IPS-18a (cell line): ENCODE data around the gene GLT1D1.

ENCODE experiments used
- H3K27ac ChIP-seq: one replicate; pipeline ENCODE4 v1.5.1; 2013; ENCODE audit warnings: low read length
- H3K27me3 ChIP-seq: one replicate; pipeline ENCODE4 v1.6.1; 2013; ENCODE audit warnings: mild to moderate bottlenecking, low read length; ENCODE audit not compliant: control insufficient read depth, insufficient read depth
- H3K36me3 ChIP-seq: one replicate; pipeline ENCODE4 v1.6.1; 2013; ENCODE audit warnings: low read depth, low read length; ENCODE audit not compliant: control insufficient read depth
- H3K4me1 ChIP-seq: one replicate; pipeline ENCODE4 v1.6.1; 2013; ENCODE audit warnings: low read depth, low read length; ENCODE audit not compliant: control insufficient read depth
- H3K4me3 ChIP-seq: one replicate; pipeline ENCODE4 v1.5.1; 2013; ENCODE audit warnings: low read length
- H3K9ac ChIP-seq: one replicate; pipeline ENCODE4 v1.6.1; 2013; ENCODE audit warnings: mild to moderate bottlenecking, low read length, moderate library complexity
- H3K9me3 ChIP-seq: one replicate; pipeline ENCODE4 v1.6.1; 2013; ENCODE audit warnings: low read depth, low read length; ENCODE audit not compliant: control insufficient read depth

Gene GLT1D1

DNA sequence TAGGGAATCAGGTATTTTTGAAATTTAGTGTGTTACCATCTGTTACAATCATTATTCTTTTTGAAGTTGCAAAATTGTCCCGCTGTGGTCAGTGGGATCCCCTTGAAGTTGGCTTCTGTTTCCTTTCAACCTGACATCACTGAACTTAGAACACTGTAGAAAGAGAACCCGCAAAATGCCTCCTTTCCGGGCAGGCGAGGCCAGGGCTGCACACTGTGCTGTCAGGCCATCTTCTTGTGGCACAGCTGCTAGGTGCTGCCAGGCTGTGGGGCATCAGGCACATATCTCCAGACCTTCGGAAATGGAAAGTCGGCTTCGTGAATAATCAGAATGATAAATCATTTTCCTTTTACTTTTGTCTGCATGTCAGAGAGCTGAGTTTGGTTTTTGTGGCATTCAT is 103.5 kb downstream of the GLT1D1 start:
- Histone ChIP-seq H3K9ac (no peak overlapping the region), H3K9me3 (peaks cover 20% of the 10 kb centered on the region)

GRCh38 chr12:128959901-128960300 is 106.6 kb downstream of the GLT1D1 start:
- Histone ChIP-seq H3K36me3 (no peaks in the 10 kb centered on the region), H3K9ac (no peak overlapping the region)

More for the DNA sequence above, 103.5 kb downstream of the GLT1D1 start:
- Histone ChIP-seq H3K4me3 (no peak overlapping the region), H3K36me3 (no peaks in the 10 kb centered on the region), H3K4me1 (no peaks in the 10 kb centered on the region), H3K27me3 (no peaks in the 10 kb centered on the region), H3K27ac (no peak overlapping the region)

GRCh38 chr12:128961308-128961902 is 108.1 kb downstream of the GLT1D1 start:
- H3K4me3 ChIP-seq: no peak overlapping the region

More at GRCh38 chr12:128959901-128960300, 106.6 kb downstream of the GLT1D1 start:
- no peak overlapping the region for H3K4me3 ChIP-seq
- no peaks in the 10 kb centered on the region for H3K4me1 ChIP-seq
- peaks cover 22% of the 10 kb centered on the region for H3K9me3 ChIP-seq
- H3K27ac ChIP-seq: no peak overlapping the region
- no peaks in the 10 kb centered on the region for H3K27me3 ChIP-seq

GRCh38 chr12:128961957-128962356 is 108.7 kb downstream of the GLT1D1 start:
- Histone ChIP-seq H3K36me3 (no peaks in the 10 kb centered on the region), H3K4me3 (no peak overlapping the region), H3K27me3 (no peaks in the 10 kb centered on the region)

More at GRCh38 chr12:128961308-128961902, 108.1 kb downstream of the GLT1D1 start:
- H3K27ac ChIP-seq: no peak overlapping the region
- no peak overlapping the region for H3K9ac ChIP-seq
- peaks cover 14% of the 10 kb centered on the region for H3K9me3 ChIP-seq
- H3K36me3 ChIP-seq: no peaks in the 10 kb centered on the region
- H3K27me3 ChIP-seq: no peaks in the 10 kb centered on the region
- H3K4me1 ChIP-seq: no peaks in the 10 kb centered on the region

GRCh38 chr12:128966203-128966810 is 113.0 kb downstream of the GLT1D1 start:
- Histone ChIP-seq H3K4me3 (no peak overlapping the region), H3K4me1 (no peaks in the 10 kb centered on the region), H3K36me3 (no peaks in the 10 kb centered on the region), H3K27me3 (no peaks in the 10 kb centered on the region), H3K27ac (no peak overlapping the region), H3K9me3 (peaks cover 16% of the 10 kb centered on the region), H3K9ac (no peak overlapping the region)

More at GRCh38 chr12:128961957-128962356, 108.7 kb downstream of the GLT1D1 start:
- Histone ChIP-seq H3K9me3 (peaks cover 12% of the 10 kb centered on the region), H3K4me1 (no peaks in the 10 kb centered on the region), H3K9ac (no peak overlapping the region), H3K27ac (no peak overlapping the region)

DNA sequence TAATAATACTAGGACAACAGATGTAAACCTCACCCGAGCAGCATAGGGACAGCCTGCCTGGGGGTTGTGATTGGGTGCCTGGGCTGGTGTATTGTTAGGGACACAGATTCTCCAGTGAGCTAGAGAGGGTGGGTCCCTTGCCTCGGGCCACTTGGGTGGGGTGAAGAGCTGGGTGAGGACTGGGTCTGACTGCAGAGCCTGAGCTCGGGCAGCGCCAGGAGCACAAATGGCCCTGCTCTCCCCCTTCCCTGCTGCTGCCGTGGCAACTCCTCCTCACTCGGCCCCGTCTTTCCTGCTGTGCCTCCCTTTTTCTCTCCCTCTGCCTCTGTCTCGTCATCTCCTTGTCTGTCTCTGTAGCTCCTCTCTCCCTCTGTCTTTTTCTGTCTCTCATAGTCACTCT is 115.4 kb downstream of the GLT1D1 start:
- no peaks in the 10 kb centered on the region for H3K4me1 ChIP-seq
- H3K9ac ChIP-seq: no peak overlapping the region
- peaks cover 16% of the 10 kb centered on the region for H3K9me3 ChIP-seq
- no peaks in the 10 kb centered on the region for H3K27me3 ChIP-seq
- no peaks in the 10 kb centered on the region for H3K36me3 ChIP-seq
- no peak overlapping the region for H3K27ac ChIP-seq
- peak overlapping the region; percentile 21 for H3K4me3 ChIP-seq

DNA sequence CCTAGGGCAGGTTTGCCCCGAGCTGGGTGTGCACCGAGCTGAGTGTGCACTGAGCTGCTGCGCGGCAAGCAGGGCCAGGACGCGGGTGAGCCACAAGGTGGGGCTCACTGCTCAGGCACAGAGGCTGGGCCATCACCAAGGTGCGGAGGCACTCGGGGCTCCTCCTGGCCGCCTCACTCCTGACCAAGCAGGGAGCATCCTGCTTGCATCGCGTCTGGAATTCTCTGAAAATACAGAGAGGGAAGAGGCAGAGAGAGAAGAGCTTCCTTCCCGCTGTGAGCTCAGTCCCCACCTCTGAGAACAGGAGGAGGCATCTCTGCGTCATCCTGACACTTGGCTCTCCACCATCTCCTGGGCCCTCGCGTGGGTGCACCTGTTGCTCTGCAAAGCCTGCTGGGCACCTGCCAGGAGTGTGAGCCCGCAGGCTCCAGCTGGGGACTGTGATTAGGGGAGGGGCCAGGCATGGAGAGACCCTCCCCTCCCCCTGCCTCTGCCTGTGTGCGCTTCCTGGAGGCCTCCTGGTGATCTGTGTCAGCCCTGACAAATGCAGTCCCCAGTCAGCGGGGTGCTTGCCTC is 116.3 kb downstream of the GLT1D1 start:
- Histone ChIP-seq H3K27me3 (no peaks in the 10 kb centered on the region), H3K4me3 (peak overlapping the region; percentile 27), H3K4me1 (no peaks in the 10 kb centered on the region), H3K27ac (no peak overlapping the region), H3K36me3 (no peaks in the 10 kb centered on the region), H3K9ac (no peak overlapping the region), H3K9me3 (peaks cover 14% of the 10 kb centered on the region)

GRCh38 chr12:128970110-128970509 is 116.8 kb downstream of the GLT1D1 start:
- H3K36me3 ChIP-seq: no peaks in the 10 kb centered on the region
- H3K9me3 ChIP-seq: peaks cover 14% of the 10 kb centered on the region
- H3K27me3 ChIP-seq: no peaks in the 10 kb centered on the region
- H3K4me3 ChIP-seq: no peak overlapping the region
- H3K27ac ChIP-seq: no peak overlapping the region
- H3K4me1 ChIP-seq: no peaks in the 10 kb centered on the region
- H3K9ac ChIP-seq: no peak overlapping the region

- H3K9me3 ChIP-seq: peaks cover 14% of the 10 kb centered on the region
- no peaks in the 10 kb centered on the region for H3K4me1 ChIP-seq
- no peak overlapping the region for H3K27ac ChIP-seq
- H3K4me3 ChIP-seq: no peak overlapping the region
- no peak overlapping the region for H3K9ac ChIP-seq
- no peaks in the 10 kb centered on the region for H3K27me3 ChIP-seq
- H3K36me3 ChIP-seq: no peaks in the 10 kb centered on the region
Observed at GRCh38 chr12:128970941-128971340, 117.7 kb downstream of the GLT1D1 start.

DNA sequence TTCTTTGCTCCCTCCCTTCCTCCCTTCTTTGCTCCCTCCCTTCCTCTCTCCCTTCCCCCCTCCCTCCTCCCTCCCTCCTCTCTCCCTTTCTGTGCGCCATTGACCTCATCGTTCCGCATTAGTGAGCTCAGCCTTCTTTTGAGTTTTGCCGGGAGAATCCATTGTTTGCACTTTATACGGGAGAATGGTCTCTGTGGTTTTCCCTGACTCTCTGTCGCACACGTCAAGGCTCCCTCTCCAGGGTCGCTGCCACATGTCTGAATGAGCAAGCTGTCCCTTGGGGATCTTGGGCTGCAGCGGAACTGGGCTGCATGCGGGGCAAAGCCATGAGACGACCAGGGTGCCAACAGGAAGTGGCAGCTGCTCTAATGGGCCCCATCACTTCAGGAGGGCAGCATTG is 118.5 kb downstream of the GLT1D1 start:
- no peak overlapping the region for H3K9ac ChIP-seq
- H3K9me3 ChIP-seq: peaks cover 13% of the 10 kb centered on the region
- H3K4me1 ChIP-seq: no peaks in the 10 kb centered on the region
- no peak overlapping the region for H3K27ac ChIP-seq
- no peaks in the 10 kb centered on the region for H3K36me3 ChIP-seq
- no peak overlapping the region for H3K4me3 ChIP-seq
- H3K27me3 ChIP-seq: no peaks in the 10 kb centered on the region

GRCh38 chr12:128973883-128974681 is 120.8 kb downstream of the GLT1D1 start:
- no peak overlapping the region for H3K9ac ChIP-seq
- H3K4me3 ChIP-seq: no peak overlapping the region
- no peaks in the 10 kb centered on the region for H3K4me1 ChIP-seq
- H3K36me3 ChIP-seq: no peaks in the 10 kb centered on the region
- no peaks in the 10 kb centered on the region for H3K27me3 ChIP-seq
- peaks cover 4% of the 10 kb centered on the region for H3K9me3 ChIP-seq
- H3K27ac ChIP-seq: no peak overlapping the region
